Stimulated activated CD4-positive, alpha-beta T cell treated with anti-CD3 and anti-CD28 coated beads, TNF-alpha, amount 100 ng/mL, for 1 hour (primary cell): Measurements from ENCODE around the gene CYRIA.

Source experiments
- DNase-seq, 3 donors: peaks; one replicate each; pipeline ENCODE4 v3.0.0-alpha.2; 2020; ENCODE audit warnings: low read depth in 3 of 3, low spot score in 1 of 3

The CYRIA gene

GRCh38 chr2:16669388-16669787, 3.8 kb upstream of the CYRIA start:
- DNase-seq, result no peak

GRCh38 chr2:16666449-16666801, 791 bp upstream of the CYRIA start:
- no peak for DNase-seq

GRCh38 chr2:16664809-16665747, 556 bp downstream of the CYRIA start:
- DNase-seq, result no peak

GRCh38 chr2:16664052-16664731, 1.4 kb downstream of the CYRIA start:
- DNase-seq, result no peak

GRCh38 chr2:16663121-16663905, 2.3 kb downstream of the CYRIA start:
- no peak for DNase-seq

- DNase-seq, result no peak
Measured at GRCh38 chr2:16661936-16662839, 3.4 kb downstream of the CYRIA start.

- no peak for DNase-seq
Measured at GRCh38 chr2:16661526-16661925, 4.1 kb downstream of the CYRIA start.

GRCh38 chr2:16660556-16660955, 5.1 kb downstream of the CYRIA start:
- no peak for DNase-seq

- no peak for DNase-seq
Measured at GRCh38 chr2:16660114-16660513, 5.5 kb downstream of the CYRIA start.

GRCh38 chr2:16658076-16658739, 7.4 kb downstream of the CYRIA start:
- no peak for DNase-seq

- DNase-seq, result no peak
Measured at GRCh38 chr2:16657671-16658070, 8.0 kb downstream of the CYRIA start.

- DNase-seq, result no peak
Measured at GRCh38 chr2:16656784-16657391, 8.7 kb downstream of the CYRIA start.

- no peak for DNase-seq
Measured at GRCh38 chr2:16655905-16656642, 9.6 kb downstream of the CYRIA start.

GRCh38 chr2:16655445-16655837, 10.2 kb downstream of the CYRIA start:
- no peak for DNase-seq

- no peak for DNase-seq
Measured at GRCh38 chr2:16654833-16655444, 10.7 kb downstream of the CYRIA start.

- no peak for DNase-seq
Measured at GRCh38 chr2:16653799-16654198, 11.8 kb downstream of the CYRIA start.

- no peak for DNase-seq
Measured at GRCh38 chr2:16653083-16653375, 12.6 kb downstream of the CYRIA start.

GRCh38 chr2:16652296-16653082, 13.1 kb downstream of the CYRIA start:
- no peak for DNase-seq
